ENCODE results near the gene CACNB4.

Gene CACNB4

DNA sequence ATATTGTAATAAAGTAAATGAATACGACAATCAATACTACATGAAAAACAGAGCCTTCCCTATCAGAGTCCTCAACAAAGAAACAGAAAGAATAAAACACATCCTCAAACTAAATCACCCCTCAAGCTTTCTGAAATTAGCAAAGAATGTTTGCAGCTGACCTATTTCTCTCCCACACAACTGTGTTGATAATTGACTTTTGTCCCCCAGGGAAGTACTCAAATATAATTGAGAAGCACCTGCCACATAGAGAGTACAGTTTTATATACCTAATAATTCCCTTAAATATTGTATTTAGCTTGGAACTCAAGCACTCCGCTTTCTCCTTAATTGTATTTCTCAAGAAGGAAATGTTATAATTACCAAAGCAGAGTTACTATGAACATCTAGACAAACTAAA lies 12.6 kb downstream of the CACNB4 start:
- no peak for DNase-seq

DNA sequence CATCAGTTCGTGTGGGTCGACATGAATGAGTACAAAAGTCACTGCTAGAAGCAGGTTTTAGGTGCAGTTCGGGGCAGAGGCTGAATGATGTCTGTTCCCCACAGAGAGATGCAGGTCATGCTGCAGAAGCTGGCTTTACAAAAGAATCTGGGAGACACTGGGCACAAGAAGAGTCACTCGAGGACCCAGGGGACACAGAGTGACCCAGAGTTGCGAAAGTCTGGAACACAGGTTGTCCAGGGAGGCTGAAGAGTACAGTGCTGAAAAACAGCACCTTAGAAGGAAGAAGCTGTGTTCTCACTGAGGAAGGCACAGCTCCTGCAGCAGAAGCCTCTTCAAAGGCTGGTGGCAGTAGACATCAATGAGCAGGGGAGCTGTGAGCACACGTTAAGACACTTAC lies 14.8 kb downstream of the CACNB4 start:
- no peak for DNase-seq

DNA sequence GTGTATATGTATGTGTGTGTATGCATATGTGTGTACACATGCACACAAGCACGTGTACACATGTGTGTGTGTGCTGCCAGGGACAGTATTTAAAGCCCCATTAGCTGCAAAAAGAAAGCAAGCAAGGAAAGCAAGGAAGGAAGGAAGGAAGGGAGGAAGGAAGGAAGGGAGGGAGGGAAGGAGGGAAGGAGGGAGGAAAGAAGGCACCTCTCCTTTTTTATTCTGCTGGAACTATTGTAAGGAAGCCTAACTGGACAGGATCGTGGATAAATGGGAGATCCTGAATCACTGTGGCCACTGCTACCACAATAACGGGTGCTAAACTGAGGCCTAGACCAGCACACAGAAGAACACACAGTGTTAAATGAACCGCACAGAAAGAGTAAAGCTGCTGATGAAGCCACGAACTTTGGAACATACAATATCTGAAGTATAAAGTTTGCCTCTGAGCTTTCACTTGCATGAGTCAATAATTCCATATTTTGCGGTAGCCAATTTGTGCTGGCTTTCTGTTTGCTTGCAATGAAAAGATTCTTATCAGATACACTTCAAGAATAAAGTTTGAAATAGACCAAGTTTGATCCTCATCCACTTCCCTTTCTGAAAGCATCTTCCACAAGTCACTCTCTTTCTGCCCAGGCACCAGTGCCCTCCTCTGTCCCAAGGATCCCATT lies 15.5 kb downstream of the CACNB4 start:
- no peak for DNase-seq

DNA sequence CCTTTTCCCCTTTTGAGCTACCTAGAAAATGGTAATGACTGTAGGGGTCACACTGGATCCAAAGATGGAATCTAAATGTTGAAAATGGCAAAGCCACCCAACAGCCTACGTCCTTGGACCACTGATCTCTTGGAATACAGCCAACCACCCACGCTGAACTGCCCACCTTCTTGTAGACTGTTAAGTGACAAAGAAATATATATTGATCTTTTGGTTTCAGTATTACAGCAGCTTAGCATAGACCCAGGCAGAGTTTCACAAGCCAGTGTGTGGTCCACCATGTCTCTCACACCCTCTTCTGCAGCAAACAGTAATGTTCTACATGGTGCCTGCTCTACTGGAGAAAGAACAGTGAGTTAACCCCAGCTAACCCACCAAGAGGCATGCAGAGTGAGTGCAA lies 20.2 kb downstream of the CACNB4 start:
- no peak for DNase-seq

DNA sequence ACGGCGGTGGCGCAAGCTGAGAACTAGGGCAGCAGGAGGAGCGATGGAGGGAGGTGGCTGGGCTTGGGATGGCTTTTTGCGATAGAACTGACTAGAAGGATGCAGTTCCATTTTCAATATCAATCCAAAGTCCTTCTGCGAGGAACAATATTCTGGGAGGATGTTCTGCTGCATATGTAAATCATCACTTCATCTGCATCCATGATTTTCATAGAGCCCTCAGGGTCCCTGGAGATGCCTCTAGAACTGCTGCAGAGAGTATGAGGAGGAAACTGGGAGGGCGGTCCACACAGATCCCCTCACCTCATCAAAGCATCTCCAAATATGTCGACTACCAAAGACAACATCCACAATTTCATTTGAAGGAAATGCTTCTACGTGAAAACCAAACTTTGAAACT lies 20.8 kb downstream of the CACNB4 start:
- DNase-seq: no peak

DNA sequence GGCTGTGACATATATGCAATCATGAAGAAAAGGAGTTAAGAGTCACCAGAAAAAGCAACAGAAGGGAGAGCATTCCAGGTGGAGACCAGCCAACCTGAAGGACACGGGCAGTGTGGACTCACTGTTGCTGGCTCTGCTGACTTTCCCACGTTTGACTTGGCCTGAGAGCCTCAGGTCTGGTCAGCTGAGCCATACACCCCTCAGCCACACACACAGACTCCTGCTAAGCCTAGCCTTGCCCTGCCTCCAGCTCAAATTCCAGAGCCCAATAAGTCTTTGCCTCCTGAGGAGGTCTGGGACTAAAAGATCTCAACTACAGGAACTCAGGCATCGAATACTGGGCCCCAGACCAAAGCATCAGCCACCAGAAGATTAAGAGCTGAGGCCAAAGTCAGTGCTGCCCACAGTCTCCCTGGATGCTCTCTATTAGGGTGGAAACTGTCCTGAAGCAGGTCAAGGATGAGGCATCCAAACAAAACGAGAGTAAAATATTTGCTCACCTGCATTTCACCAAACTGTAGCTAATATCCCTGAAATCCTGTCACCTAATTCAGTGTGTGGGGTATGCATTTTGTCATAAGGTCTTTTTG lies 23.3 kb downstream of the CACNB4 start:
- no peak for DNase-seq

DNA sequence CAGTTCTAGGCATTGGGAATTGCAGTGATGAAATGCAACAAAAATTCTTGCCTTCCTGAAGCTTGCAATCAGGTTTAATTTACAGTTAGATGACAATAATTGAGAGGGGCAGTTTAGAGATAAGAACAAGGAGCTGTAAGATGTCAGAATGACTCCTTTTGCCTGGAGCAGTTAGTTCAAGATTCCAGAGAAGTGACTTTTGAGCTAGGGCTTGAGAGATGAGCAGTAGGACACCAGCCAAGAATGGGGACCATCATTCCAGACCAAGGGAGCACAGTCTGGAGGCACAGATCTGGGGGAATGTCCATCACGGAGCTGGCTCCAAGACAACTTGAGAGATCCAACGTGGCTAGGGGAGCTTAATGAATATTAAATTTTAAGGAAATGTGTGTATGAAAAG lies 26.8 kb downstream of the CACNB4 start:
- DNase-seq: no peak

DNA sequence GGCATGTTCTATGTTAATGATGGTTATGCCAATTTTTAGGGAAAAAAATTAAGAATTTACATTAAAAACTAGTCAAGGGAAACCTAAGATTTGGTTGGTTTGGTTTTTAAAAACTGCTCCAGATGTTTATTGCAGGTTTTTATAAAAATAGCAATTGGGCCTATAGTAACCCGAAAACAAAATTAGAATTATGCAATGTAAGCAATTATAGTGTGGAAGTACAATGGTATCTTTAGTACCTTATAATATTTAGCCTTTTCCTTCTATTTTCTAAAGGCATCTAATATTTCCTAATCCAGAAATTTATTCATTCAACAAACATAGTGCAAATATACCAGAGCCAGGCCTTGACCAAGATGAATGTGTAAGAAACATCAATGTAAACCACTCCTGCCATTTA lies 27.3 kb downstream of the CACNB4 start:
- no peak for DNase-seq

DNA sequence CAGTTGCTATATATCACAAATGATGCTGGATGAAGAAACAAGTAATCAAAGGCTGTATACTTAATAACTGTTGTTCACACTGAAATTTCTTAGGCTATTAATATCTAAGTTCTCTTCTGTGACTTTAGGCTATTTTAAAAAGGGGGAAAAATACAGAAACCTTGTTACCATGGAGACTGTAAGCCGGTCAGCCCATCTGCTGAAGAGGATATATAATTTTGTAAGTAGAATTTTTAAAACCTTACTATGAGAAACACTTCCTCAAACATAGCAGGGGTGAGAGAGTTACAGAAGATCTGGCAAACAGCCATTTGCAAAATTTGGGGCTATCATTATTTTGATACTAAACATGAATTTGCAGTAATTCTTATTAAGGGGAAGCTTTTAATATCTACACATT lies 27.8 kb downstream of the CACNB4 start:
- DNase-seq: no peak

DNA sequence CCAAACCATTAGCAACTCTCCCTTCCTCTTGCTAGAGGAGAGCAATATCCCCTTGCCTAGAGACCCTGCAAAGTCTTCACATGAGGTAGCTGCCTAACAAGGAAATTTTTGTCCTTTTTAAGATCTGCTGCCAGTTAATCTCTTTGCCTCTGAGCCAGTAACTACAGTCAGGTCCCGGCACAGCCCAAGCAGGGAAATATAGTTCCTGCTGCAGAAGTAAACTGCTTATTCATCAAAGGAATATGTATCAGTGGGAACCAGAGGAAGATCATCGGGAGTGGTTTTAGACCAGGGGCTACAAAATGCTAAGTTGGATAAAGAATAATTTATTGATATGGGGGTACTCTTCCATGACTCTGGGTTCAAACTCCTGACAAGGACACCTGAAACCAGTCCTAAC lies 30.6 kb downstream of the CACNB4 start:
- DNase-seq: no peak

DNA sequence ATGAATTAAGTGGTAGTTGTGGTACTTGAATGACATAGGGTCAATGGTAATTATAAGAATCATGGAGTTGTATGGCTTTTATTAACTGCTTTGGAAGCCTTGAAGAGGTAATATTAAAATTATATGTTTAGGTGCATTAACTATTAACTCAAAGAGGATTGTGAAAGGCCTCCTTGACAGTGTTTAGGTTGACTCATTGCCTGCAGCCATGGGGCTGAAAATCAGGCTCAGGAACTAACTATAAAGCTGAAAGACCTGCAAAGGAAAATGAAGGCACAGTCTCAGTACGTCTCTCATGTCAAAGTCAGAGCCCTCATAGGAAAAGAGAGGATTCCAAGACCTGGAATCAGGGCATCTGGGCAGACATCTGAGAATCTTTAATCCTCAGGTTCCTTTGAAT lies 31.0 kb downstream of the CACNB4 start:
- no peak for DNase-seq

DNA sequence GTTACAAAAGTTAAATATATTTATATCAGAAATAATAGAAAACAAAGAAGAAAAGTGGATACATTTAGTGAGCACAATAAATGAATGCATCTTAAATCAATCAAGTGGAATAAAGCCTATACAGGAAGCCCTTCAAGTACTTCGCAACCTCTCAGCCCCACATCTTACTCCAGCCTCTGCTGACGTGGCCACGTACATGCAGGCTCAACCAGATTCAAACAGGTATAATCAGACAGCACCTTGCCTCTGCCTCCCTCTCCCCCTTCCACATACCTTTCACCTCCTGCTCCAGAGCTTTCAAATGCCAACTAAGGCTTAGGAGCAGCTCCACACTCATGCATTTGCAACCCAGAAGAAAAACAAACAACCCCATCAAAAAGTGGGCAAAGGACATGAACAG lies 32.9 kb downstream of the CACNB4 start:
- DNase-seq: no peak

DNA sequence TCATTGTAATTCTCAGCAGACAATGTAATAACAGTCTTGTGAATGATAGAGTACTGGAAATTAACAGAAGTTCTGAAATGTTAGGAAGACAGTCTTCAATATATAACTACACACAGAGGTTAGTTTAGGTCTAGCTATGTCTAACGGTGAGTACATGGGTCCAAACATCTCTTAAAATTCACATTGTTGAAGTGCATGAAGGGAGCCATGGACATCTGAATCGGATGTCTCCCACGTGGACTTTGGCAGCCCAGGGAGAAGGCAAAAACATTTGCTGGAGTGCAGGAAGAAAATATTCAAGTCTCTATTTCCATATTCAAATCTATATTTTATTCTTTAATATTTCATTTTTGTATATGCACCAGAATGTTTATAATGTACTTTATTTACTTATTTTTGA lies 34.8 kb downstream of the CACNB4 start:
- DNase-seq: no peak

DNA sequence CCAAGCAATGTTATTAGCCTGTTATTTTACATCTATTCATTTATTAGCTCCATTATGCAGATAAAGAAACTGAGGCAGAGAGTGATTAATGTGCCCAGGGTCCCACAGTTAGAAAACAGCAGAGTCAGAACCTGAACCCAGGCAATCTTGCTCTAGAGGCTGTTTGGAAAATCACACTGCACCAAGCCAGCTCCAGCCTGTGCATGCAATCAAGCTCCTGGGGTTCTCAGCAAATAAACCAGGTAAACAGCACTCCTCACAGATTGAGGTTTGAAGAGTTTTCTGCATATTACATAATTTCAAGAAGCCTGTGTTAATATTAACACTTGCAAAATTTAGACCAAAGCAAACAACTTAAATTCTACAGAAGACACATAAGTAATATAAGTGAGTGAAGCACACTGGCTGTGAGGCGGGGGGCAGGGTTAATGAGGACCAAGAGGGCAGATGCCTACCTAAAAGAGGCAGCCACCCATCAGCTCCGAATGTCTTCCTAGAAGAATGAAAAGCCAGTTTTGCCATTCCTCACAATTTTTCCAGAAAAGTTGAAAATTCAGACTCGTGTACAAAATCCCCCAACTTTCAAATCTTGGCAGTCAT lies 35.4 kb downstream of the CACNB4 start:
- no peak for DNase-seq

DNA sequence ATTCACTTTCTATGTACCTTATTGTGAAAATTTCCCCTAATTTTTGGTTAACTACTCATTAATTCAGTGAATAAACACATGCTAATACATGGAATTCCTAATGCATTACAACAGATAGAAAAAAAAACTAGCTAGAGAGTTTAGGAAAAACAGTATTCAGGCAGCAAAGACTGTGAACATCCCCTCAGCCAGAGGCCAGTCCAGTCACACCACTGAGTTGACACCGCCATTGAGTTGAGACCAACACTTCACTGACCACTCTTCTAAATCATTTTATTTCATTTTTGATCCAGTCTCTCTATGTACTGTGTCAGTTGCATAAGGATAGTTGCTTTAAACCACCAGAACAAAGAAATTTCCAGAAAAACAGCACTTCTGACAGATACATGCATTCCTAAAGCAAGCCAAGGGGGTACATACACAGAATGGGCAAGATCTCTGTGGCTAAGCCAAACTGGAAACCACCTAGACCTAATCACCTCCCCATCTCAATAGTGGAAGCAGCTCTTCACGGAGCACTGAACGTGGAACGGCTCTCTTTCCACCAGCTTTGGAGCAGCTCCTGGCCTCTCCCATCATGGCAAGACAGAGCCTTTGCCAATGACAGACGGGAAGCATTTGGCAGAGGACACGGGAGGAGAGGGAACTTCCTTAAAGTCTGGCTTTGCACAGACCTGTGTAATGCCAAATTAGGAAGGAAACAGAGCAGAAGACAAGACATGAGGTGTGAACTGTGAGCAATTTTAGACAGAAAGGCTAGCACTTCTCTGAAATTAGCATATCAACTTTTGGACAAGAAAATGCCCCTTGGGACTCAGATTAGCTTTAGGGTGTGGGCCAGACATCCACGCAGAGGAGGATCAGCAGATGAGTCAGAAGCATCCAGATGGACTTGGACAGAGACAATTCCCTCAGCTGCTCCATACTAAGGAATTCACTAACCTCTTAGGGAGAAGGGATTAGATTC lies 36.4 kb downstream of the CACNB4 start:
- no peak for DNase-seq

DNA sequence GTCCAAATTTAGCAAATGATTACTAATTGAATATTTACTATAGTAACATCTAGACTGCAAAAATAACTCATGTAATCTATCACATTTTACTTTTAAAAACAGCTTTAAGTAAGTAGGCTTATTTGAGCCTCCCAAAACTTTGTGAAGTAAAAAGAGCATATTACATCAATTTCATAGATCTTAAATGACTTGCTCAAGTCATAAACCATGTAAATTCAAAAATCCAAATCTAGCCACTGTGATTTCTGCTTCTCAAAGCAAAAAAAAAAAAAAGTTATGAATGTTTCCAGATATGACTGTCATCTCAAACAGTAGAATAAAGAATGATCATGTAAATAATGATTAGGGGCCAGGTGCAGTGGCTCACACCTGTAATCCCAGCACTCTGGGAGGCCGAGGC lies 37.5 kb downstream of the CACNB4 start:
- no peak for DNase-seq

DNA sequence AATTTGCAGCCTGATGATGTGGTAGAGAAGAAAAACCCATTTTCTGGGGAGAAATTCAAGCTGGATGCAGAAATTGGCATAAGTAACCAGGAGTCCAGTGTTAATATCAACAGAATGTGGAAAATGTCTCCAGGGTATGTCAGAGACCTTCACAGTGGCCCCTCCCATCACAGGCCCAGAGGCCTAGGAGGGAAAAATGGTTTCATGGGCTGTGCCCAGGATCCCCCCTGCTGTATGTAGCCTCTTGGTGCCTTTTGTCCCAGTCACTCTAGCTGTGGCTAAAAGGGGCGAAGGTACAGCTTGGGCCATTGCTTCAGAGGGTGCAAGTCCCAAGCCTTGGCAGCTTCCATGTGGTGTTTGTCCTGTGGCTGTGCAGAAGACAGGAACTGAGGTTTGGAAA lies 40.2 kb downstream of the CACNB4 start:
- DNase-seq: no peak

DNA sequence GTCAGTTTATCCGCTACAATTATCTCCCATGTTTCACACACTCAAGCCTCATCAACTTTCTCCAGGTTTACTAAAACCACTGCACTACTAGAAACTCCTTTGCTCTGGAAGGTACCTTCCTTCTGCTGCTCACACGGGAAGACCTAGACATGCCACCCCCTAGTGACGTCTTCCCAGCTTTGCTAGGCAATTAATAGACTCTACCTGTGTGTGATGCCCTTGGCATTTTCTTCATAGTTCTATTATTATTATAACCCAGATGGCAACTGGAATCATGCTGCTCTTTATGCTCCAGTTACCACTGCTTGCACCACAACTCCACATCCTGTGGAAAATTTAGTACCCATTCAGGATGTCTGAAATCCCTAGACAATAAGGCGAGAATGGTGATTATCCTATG lies 42.4 kb downstream of the CACNB4 start:
- DNase-seq: no peak

DNA sequence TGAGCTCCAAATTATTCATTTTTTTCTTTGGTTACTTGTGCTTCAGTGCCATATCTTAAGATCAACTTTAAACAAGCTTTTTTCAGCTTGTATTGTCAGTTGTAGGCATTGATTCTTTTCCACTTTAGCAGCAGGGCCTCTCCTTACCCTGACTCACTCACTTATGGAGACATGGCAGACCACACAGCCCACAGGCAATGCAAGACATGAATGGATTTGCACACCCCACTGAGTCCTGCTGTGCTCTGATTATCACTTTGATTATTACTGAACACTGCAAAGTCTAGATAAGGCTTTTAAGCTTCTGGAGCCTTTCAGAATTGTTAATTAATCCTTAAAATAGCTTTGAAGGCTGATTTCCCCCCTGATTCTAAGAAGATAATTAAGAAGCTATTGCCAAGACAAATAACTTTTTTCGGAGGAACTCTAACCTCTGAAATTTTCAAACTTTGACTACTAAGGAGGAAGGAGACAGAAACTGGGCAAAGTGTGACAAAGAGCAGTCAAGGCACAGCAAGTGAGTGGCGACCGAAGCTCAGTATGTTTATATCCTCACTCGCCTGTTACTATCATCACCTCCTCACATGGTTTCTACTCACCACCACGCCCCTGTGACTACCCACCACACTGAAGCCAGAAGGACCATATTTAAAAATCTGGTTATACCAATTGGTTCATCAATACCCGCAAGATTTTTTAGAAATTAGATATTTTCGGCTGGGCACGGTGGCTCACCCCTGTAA lies 43.3 kb downstream of the CACNB4 start:
- DNase-seq: no peak

DNA sequence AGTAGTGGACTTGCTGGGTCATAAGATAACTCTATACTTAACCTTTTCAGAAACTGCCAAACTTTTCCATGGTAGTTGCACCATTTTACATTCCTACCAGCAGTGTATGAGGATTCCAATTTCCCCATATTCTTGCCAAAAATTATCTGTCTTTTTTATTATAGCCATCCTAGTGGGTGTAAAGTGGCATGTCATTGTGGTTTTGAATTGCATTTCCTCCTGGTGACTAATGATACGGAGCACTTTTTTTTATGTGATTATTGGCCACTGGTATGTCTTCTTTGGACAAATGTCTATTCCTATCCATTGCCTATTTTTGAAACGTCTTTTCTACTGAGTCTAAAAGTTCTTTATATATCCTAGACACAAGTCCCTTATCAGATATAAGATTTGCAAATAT lies 44.3 kb downstream of the CACNB4 start:
- DNase-seq: no peak

DNA sequence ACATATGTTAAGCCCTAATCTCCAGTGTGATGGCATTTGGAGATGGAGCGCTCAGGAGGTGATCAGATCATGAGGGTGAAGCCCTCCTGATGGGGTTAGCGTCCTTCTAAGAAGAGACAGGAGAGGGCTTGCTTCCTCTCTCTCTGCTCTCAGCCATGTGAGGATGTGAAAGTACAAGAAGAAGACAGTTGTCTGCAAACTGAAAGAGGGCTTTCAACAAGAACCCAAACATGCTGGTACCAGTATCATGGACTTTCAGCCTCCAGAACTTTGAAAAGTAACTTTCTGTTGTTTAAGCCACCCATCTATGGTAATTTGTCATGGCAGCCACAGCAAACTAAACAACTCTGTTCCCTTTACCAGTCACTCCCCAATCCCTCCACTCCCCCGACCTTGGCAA lies 47.4 kb downstream of the CACNB4 start:
- DNase-seq: no peak

DNA sequence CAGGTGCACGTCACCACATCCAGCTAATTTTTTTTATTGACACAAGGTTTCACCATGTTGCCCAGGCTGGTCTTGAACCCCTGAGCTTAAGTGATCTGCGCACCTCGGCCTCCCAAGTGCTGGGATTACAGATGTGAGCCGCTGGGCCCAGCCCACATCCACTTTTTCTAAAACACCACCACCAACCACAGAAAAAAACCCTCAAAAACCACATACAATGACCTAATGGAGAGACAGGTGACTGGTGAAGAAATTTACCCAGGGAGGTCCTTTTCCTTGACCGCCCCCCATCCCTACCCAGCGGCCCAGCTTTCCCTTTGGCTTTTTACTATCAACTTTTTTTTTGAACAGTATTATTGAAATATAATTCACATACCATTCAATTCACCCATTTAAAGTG lies 47.9 kb downstream of the CACNB4 start:
- no peak for DNase-seq

DNA sequence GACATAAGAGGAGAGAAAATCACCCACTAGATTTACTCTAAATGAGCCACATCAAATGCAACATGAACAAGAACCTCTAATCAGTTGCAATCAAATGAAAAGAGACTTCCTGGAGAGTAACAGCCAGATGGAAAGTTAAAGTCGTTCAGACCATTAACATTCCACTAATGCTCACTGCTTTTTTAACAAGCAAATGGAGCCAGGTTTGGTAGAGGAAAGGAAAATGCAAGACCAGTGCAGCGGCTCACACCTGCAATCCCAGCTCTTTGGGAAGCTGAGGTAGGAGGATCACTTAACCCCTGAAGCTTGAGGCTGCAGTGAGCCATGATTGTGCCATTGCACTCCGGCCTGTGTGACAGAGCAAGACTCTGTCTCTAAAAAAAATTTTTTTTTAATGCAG lies 48.5 kb downstream of the CACNB4 start:
- DNase-seq: no peak
